ENCODE results near the gene ANXA4. TPM values are rescaled to one million over a fixed set of nuclear protein-coding genes. Genes with fewer than 3 reads are reported as not detected.
A peak's percentile ranks its signal among the peaks of the same experiment; 100 is the strongest.

The ANXA4 gene
- total and polyA plus RNA-seq, 4 donors, result 17.6 to 135 (median 59.4) TPM

DNA sequence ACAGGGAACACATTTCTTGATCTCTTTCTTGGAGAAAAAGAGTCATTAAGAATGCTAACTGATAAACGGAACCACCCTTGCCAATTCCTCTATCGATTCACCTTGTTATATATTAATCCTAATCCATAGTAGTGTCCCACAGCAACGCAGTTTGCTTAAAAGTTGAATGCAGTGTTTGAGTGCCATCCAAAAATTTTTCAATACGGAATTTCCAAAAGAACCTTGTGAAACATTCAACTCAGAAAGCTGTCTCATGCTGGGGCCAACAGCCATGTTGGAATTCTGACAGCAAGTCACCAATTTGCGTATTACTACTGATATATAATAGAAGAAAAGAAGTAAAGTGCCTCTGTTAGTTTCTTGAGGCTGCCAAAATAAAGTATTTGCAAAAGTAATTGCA is 42.3 kb downstream of the ANXA4 start:
- TF ChIP-seq, protein P1, sequence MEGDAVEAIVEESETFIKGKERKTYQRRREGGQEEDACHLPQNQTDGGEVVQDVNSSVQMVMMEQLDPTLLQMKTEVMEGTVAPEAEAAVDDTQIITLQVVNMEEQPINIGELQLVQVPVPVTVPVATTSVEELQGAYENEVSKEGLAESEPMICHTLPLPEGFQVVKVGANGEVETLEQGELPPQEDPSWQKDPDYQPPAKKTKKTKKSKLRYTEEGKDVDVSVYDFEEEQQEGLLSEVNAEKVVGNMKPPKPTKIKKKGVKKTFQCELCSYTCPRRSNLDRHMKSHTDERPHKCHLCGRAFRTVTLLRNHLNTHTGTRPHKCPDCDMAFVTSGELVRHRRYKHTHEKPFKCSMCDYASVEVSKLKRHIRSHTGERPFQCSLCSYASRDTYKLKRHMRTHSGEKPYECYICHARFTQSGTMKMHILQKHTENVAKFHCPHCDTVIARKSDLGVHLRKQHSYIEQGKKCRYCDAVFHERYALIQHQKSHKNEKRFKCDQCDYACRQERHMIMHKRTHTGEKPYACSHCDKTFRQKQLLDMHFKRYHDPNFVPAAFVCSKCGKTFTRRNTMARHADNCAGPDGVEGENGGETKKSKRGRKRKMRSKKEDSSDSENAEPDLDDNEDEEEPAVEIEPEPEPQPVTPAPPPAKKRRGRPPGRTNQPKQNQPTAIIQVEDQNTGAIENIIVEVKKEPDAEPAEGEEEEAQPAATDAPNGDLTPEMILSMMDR (IDR thresholded peaks at IDR 0.05; ENCODE audit: low read depth, low read length, missing input control), result no peak
- peak; percentile 26 for TF ChIP-seq SP1 (IDR thresholded peaks at IDR 0.05)
- peak; percentile 50 to 65 for TF ChIP-seq HNF4A (conservative IDR thresholded peaks at IDR 0.05)
- TF ChIP-seq, protein P2, sequence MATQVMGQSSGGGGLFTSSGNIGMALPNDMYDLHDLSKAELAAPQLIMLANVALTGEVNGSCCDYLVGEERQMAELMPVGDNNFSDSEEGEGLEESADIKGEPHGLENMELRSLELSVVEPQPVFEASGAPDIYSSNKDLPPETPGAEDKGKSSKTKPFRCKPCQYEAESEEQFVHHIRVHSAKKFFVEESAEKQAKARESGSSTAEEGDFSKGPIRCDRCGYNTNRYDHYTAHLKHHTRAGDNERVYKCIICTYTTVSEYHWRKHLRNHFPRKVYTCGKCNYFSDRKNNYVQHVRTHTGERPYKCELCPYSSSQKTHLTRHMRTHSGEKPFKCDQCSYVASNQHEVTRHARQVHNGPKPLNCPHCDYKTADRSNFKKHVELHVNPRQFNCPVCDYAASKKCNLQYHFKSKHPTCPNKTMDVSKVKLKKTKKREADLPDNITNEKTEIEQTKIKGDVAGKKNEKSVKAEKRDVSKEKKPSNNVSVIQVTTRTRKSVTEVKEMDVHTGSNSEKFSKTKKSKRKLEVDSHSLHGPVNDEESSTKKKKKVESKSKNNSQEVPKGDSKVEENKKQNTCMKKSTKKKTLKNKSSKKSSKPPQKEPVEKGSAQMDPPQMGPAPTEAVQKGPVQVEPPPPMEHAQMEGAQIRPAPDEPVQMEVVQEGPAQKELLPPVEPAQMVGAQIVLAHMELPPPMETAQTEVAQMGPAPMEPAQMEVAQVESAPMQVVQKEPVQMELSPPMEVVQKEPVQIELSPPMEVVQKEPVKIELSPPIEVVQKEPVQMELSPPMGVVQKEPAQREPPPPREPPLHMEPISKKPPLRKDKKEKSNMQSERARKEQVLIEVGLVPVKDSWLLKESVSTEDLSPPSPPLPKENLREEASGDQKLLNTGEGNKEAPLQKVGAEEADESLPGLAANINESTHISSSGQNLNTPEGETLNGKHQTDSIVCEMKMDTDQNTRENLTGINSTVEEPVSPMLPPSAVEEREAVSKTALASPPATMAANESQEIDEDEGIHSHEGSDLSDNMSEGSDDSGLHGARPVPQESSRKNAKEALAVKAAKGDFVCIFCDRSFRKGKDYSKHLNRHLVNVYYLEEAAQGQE (IDR thresholded peaks at IDR 0.05), result no peak
- TF ChIP-seq RXRA (IDR thresholded peaks at IDR 0.05), result peak; percentile 55 to 75
- TF ChIP-seq, protein P3, sequence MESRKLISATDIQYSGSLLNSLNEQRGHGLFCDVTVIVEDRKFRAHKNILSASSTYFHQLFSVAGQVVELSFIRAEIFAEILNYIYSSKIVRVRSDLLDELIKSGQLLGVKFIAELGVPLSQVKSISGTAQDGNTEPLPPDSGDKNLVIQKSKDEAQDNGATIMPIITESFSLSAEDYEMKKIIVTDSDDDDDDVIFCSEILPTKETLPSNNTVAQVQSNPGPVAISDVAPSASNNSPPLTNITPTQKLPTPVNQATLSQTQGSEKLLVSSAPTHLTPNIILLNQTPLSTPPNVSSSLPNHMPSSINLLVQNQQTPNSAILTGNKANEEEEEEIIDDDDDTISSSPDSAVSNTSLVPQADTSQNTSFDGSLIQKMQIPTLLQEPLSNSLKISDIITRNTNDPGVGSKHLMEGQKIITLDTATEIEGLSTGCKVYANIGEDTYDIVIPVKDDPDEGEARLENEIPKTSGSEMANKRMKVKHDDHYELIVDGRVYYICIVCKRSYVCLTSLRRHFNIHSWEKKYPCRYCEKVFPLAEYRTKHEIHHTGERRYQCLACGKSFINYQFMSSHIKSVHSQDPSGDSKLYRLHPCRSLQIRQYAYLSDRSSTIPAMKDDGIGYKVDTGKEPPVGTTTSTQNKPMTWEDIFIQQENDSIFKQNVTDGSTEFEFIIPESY (IDR thresholded peaks at IDR 0.05), result peak; percentile 54
- peak; percentile 93 for TF ChIP-seq YY1 (IDR thresholded peaks at IDR 0.05)
- peak in 1 of 2 donors; percentile 22 for TF ChIP-seq RAD21 (IDR thresholded peaks at IDR 0.05)
- no peak for TF ChIP-seq NR2F2 (IDR thresholded peaks at IDR 0.05)
- peak; percentile 22 to 23 for TF ChIP-seq JUND (IDR thresholded peaks at IDR 0.05)
- TF ChIP-seq EGR1 (IDR thresholded peaks at IDR 0.05; ENCODE audit: low read depth in 2 of 2), result peak in 1 of 2 donors; percentile 19
- WGBS, result 35% methylated on average over 5 of the region's 5 CpGs

DNA sequence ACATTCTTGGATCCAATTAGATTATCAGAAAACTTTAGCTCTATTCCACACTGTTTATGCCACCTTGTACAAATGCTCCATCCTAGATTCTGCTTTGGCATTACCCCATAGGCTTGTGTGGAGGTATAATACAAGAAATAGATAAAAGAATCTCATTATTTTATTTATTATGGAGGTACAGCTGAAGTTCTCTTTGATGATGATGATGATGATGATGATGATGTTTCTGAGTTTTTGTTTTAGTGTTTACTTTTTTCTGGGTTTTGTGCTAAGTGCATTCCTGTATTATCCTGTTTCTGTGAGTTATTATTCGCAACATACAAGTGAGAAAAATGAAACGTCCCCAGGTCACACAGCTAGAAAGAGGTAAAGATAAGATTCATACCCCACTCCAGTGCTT is 43.4 kb downstream of the ANXA4 start:
- no peak overlapping the region for H3K4me3 ChIP-seq (ENCODE audit: low read depth in 1 of 3, low read length in 3 of 3)
- H3K9me3 ChIP-seq (ENCODE audit: control insufficient read depth in 4 of 4, low read length in 3 of 4), result no peaks in the 10 kb centered on the region
- peaks cover 0 to 10% (median 3%) of the 10 kb centered on the region in 4 donors for H3K36me3 ChIP-seq (ENCODE audit: control insufficient read depth in 4 of 4, insufficient read depth in 3 of 4, low read depth in 1 of 4, low read length in 3 of 4)
- H3K27ac ChIP-seq (ENCODE audit: low read depth in 1 of 2, low read length in 2 of 2), result peak overlapping the region in 1 of 2 donors; percentile 48
- no peak for DNase-seq (ENCODE audit: low spot score)
- H3K4me1 ChIP-seq (ENCODE audit: control insufficient read depth in 4 of 4, insufficient read depth in 4 of 4, low read length in 3 of 4), result peaks cover 13 to 65% (median 45%) of the 10 kb centered on the region in 4 donors
- WGBS, result 93% methylated on average over 2 of the region's 2 CpGs
- no peak overlapping the region for H3K9ac ChIP-seq (ENCODE audit: low read depth in 1 of 2, low read length in 2 of 2)
- no peaks in the 10 kb centered on the region for H3K27me3 ChIP-seq (ENCODE audit: control insufficient read depth in 4 of 4, insufficient read depth in 4 of 4, low read length in 3 of 4)
- TF ChIP-seq JUND (IDR thresholded peaks at IDR 0.05) (no peak), RXRA (IDR thresholded peaks at IDR 0.05) (no peak), RAD21 (IDR thresholded peaks at IDR 0.05) (no peak), SP1 (IDR thresholded peaks at IDR 0.05) (no peak), EGR1 (IDR thresholded peaks at IDR 0.05; ENCODE audit: low read depth in 2 of 2) (no peak), YY1 (IDR thresholded peaks at IDR 0.05) (no peak), NR2F2 (IDR thresholded peaks at IDR 0.05) (no peak), FOXA2 (IDR thresholded peaks at IDR 0.05) (no peak), GABPA (IDR thresholded peaks at IDR 0.05 in 1 of 2, conservative IDR thresholded peaks at IDR 0.05 in 1 of 2) (no peak)
- TF ChIP-seq, protein P1 (IDR thresholded peaks at IDR 0.05; ENCODE audit: low read depth, low read length, missing input control), result no peak
- TF ChIP-seq, protein P4, sequence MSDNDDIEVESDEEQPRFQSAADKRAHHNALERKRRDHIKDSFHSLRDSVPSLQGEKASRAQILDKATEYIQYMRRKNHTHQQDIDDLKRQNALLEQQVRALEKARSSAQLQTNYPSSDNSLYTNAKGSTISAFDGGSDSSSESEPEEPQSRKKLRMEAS (IDR thresholded peaks at IDR 0.05), result no peak
- TF ChIP-seq, protein P5, sequence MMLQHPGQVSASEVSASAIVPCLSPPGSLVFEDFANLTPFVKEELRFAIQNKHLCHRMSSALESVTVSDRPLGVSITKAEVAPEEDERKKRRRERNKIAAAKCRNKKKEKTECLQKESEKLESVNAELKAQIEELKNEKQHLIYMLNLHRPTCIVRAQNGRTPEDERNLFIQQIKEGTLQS (IDR thresholded peaks at IDR 0.05), result no peak
- TF ChIP-seq, protein P3 (IDR thresholded peaks at IDR 0.05), result no peak

More for the DNA sequence above, 42.3 kb downstream of the ANXA4 start:
- H3K4me1 ChIP-seq (ENCODE audit: control insufficient read depth in 4 of 4, insufficient read depth in 4 of 4, low read length in 3 of 4), result peaks cover 17 to 68% (median 53%) of the 10 kb centered on the region in 4 donors
- no peak for DNase-seq (ENCODE audit: low spot score)
- peak overlapping the region; percentile 3 to 48 for H3K27ac ChIP-seq (ENCODE audit: low read depth in 1 of 2, low read length in 2 of 2)
- no peaks in the 10 kb centered on the region for H3K9me3 ChIP-seq (ENCODE audit: control insufficient read depth in 4 of 4, low read length in 3 of 4)
- H3K4me3 ChIP-seq (ENCODE audit: low read depth in 1 of 3, low read length in 3 of 3), result no peak overlapping the region
- no peak overlapping the region for H3K9ac ChIP-seq (ENCODE audit: low read depth in 1 of 2, low read length in 2 of 2)
- H3K27me3 ChIP-seq (ENCODE audit: control insufficient read depth in 4 of 4, insufficient read depth in 4 of 4, low read length in 3 of 4), result no peaks in the 10 kb centered on the region
- H3K36me3 ChIP-seq (ENCODE audit: control insufficient read depth in 4 of 4, insufficient read depth in 3 of 4, low read depth in 1 of 4, low read length in 3 of 4), result peaks cover 0 to 9% (median 3%) of the 10 kb centered on the region in 4 donors

All from liver (tissue), 9 donors.